ENCODE results near the gene GNAI3. TPM values are rescaled to one million over a fixed set of nuclear protein-coding genes. Genes with fewer than 3 reads are reported as not detected.

Gene GNAI3
- total RNA-seq, 2 experiments from 2014 or later, result 5.1 to 5.4 TPM

- Mint-ChIP-seq H3K36me3 (ENCODE audit: low read depth) (peaks cover 25% of the 10 kb centered on the region), H3K9me3 (no peaks in the 10 kb centered on the region), H3K4me1 (ENCODE audit: low read depth) (peaks cover 41% of the 10 kb centered on the region), H3K27ac (peak overlapping the region; percentile 87), H3K4me3 (peak overlapping the region; percentile 98), H3K27me3 (no peaks in the 10 kb centered on the region)
- Histone ChIP-seq H3K4me3 (ENCODE audit: low read length) (no peak overlapping the region), H3K9me3 (ENCODE audit: control insufficient read depth in 1 of 2, insufficient read depth in 1 of 2, low read length in 2 of 2) (no peaks in the 10 kb centered on the region), H3K27me3 (ENCODE audit: control insufficient read depth in 1 of 2, insufficient read depth in 2 of 2, low read length in 2 of 2) (no peaks in the 10 kb centered on the region), H3K27ac (ENCODE audit: low read depth in 1 of 2, low read length in 2 of 2) (no peak overlapping the region), H3K36me3 (ENCODE audit: insufficient read depth, low read length) (no peaks in the 10 kb centered on the region), H3K4me1 (ENCODE audit: insufficient read depth, low read length) (peaks cover 16% of the 10 kb centered on the region)
- ChIA-PET POLR2A (interaction anchor here (2.3 to 2.7 kb wide), 2 partner anchors 14 to 330 kb away, joined by 5 to 9 read pairs; partner anchors contain the start of gene AHCYL1), CTCF (interaction anchor here (1.4 kb wide), 1 partner anchor 14 kb away, joined by 5 read pairs; no protein-coding TSS in a partner anchor)
- intact Hi-C loops (cut with DNase I, micrococcal nuclease), result no loop called here
- no peak for DNase-seq
- ATAC-seq (ENCODE audit: poor library complexity), result no peak
- TF ChIP-seq CTCF (IDR thresholded peaks at IDR 0.05), result no peak
These were observed 106.1 kb downstream of the GNAI3 start for GRCh38 chr1:109654519-109654918.

GRCh38 chr1:109655615-109656519, 107.5 kb downstream of the GNAI3 start, which contains the start of gene GSTM4:
Gene GSTM4, plus strand, starts transcription at chr1:109656099. Its CDS starts 291 bp downstream, at chr1:109656390.
- ATAC-seq (ENCODE audit: poor library complexity) (peak; percentile 83), DNase-seq (peak; percentile 26 to 75 (median 54))
- Histone ChIP-seq H3K27ac (ENCODE audit: low read depth in 1 of 2, low read length in 2 of 2) (peak within 1 kb of the TSS in 1 of 2 donors; percentile 43), H3K9me3 (ENCODE audit: control insufficient read depth in 1 of 2, insufficient read depth in 1 of 2, low read length in 2 of 2) (no peaks in the 10 kb centered on the region), H3K27me3 (ENCODE audit: control insufficient read depth in 1 of 2, insufficient read depth in 2 of 2, low read length in 2 of 2) (no peaks in the 10 kb centered on the region), H3K4me1 (ENCODE audit: insufficient read depth, low read length) (peaks cover 16% of the 10 kb centered on the region), H3K4me3 (ENCODE audit: low read length) (peak within 1 kb of the TSS; percentile 99), H3K36me3 (ENCODE audit: insufficient read depth, low read length) (no peaks in the 10 kb centered on the region)
- TF ChIP-seq CTCF (IDR thresholded peaks at IDR 0.05), result no peak
- Mint-ChIP-seq H3K4me3 (peak within 1 kb of the TSS; percentile 98), H3K9me3 (no peaks in the 10 kb centered on the region), H3K4me1 (ENCODE audit: low read depth) (peaks cover 41% of the 10 kb centered on the region), H3K27ac (peak within 1 kb of the TSS; percentile 87), H3K27me3 (no peaks in the 10 kb centered on the region), H3K36me3 (ENCODE audit: low read depth) (peaks cover 38% of the 10 kb centered on the region)
- ChIA-PET CTCF (interaction anchor here (1.4 to 2.8 kb wide), 2 partner anchors 15 to 16 kb away, joined by 5 to 10 read pairs; no protein-coding TSS in a partner anchor), POLR2A (interaction anchor here (0.6 to 2.7 kb wide), 9 partner anchors 12 to 379 kb away, joined by 3 to 9 read pairs (median 4); partner anchors contain the start of genes AHCYL1, GNAI3, GSTM1 and GSTM2)
- intact Hi-C loops (cut with DNase I, micrococcal nuclease), result no loop called here

GRCh38 chr1:109657395-109657794, 109.0 kb downstream of the GNAI3 start:
- Histone ChIP-seq H3K9me3 (ENCODE audit: control insufficient read depth in 1 of 2, insufficient read depth in 1 of 2, low read length in 2 of 2) (no peaks in the 10 kb centered on the region), H3K27ac (ENCODE audit: low read depth in 1 of 2, low read length in 2 of 2) (no peak overlapping the region), H3K36me3 (ENCODE audit: insufficient read depth, low read length) (no peaks in the 10 kb centered on the region), H3K4me3 (ENCODE audit: low read length) (no peak overlapping the region), H3K4me1 (ENCODE audit: insufficient read depth, low read length) (peaks cover 16% of the 10 kb centered on the region), H3K27me3 (ENCODE audit: control insufficient read depth in 1 of 2, insufficient read depth in 2 of 2, low read length in 2 of 2) (no peaks in the 10 kb centered on the region)
- DNase-seq (no peak), ATAC-seq (ENCODE audit: poor library complexity) (no peak)
- peak overlapping the region; percentile 98 for H3K4me3 Mint-ChIP-seq
- no peak for TF ChIP-seq CTCF (IDR thresholded peaks at IDR 0.05)
- no peaks in the 10 kb centered on the region for H3K27me3 Mint-ChIP-seq
- peak overlapping the region; percentile 20 for H3K27ac Mint-ChIP-seq
- CTCF ChIA-PET, result interaction anchor here (1.3 to 2.8 kb wide), 2 partner anchors 17 to 327 kb away, joined by 4 to 10 read pairs; partner anchors contain the start of gene AHCYL1
- H3K4me1 Mint-ChIP-seq (ENCODE audit: low read depth), result peaks cover 41% of the 10 kb centered on the region
- H3K9me3 Mint-ChIP-seq, result no peaks in the 10 kb centered on the region
- peaks cover 52% of the 10 kb centered on the region for H3K36me3 Mint-ChIP-seq (ENCODE audit: low read depth)
- POLR2A ChIA-PET, result interaction anchor here (0.7 kb wide), 1 partner anchor 108 kb away, joined by 3 read pairs; no protein-coding TSS in a partner anchor
- intact Hi-C loops (cut with DNase I, micrococcal nuclease), result no loop called here
